ENCODE results near the gene MLIP. TPM values are rescaled to one million over a fixed set of nuclear protein-coding genes. Genes with fewer than 3 reads are reported as not detected.

MLIP gene
- total RNA-seq, 1 experiment from 2014 or later: 0.59 TPM

- intact Hi-C loops (cut with micrococcal nuclease): no loop called here
- no peaks in the 10 kb centered on the region for H3K9me3 ChIP-seq (ENCODE audit: control insufficient read depth in 1 of 2, insufficient read depth in 1 of 2, low read depth in 1 of 2, low read length in 2 of 2)
- H3K27me3 ChIP-seq (ENCODE audit: insufficient read depth, low read length): no peaks in the 10 kb centered on the region
- ChIA-PET RAD21 (ENCODE audit: low non-redundant PET in 1 of 2, low total read pairs in 2 of 2, uncharacterized antibody in 2 of 2, unreplicated experiment in 2 of 2) (no interaction called here), POLR2A (no interaction called here), CTCF (no interaction called here)
- DNase-seq (ENCODE audit: low read depth, low spot score): no peak
- H2AFZ ChIP-seq (ENCODE audit: low read depth, low read length, poor library complexity, severe bottlenecking): no peak overlapping the region
- H3K9me2 ChIP-seq (ENCODE audit: insufficient read depth): no peaks in the 10 kb centered on the region
- no peaks in the 10 kb centered on the region for H3K36me3 ChIP-seq (ENCODE audit: control insufficient read depth in 1 of 2, insufficient read depth in 2 of 2, low read length in 2 of 2)
- TF ChIP-seq RAD21 (IDR thresholded peaks at IDR 0.05; ENCODE audit: low read depth) (no peak), REST (IDR thresholded peaks at IDR 0.05; ENCODE audit: low read depth) (no peak), POLR2A (IDR thresholded peaks at IDR 0.05; ENCODE audit: borderline replicate concordance, extremely low read depth, insufficient read depth, insufficient read length) (no peak), EGR1 (IDR thresholded peaks at IDR 0.05; ENCODE audit: low read depth) (no peak), ZBTB33 (IDR thresholded peaks at IDR 0.05; ENCODE audit: extremely low read depth, insufficient replicate concordance, low read length) (no peak), FOSL1 (IDR thresholded peaks at IDR 0.05; ENCODE audit: low read depth) (no peak), SIN3A (IDR thresholded peaks at IDR 0.05; ENCODE audit: low read depth) (no peak), EZH2 (IDR thresholded peaks at IDR 0.05) (no peak)
- TF ChIP-seq, protein P1, sequence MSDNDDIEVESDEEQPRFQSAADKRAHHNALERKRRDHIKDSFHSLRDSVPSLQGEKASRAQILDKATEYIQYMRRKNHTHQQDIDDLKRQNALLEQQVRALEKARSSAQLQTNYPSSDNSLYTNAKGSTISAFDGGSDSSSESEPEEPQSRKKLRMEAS (IDR thresholded peaks at IDR 0.05): no peak
- no peak overlapping the region for H3K4me2 ChIP-seq (ENCODE audit: low read length)
- no peak for ATAC-seq
- no TSS peak for BruUV-seq (replicated peaks)
- no peaks in the 10 kb centered on the region for H4K20me1 ChIP-seq (ENCODE audit: insufficient read depth)
- H3K9ac ChIP-seq (ENCODE audit: low read length): no peak overlapping the region
- no peaks in the 10 kb centered on the region for H3K4me1 ChIP-seq (ENCODE audit: control insufficient read depth in 1 of 2, insufficient read depth in 2 of 2, low read length in 2 of 2)
- H3K27ac ChIP-seq (ENCODE audit: low read depth, low read length): no peak overlapping the region
- no peak overlapping the region for H3K4me3 ChIP-seq (replicated peaks in 1 of 2; ENCODE audit: low read depth in 1 of 2, low read length in 2 of 2)
- no peaks in the 10 kb centered on the region for H3K79me2 ChIP-seq (ENCODE audit: insufficient read depth, low read length)
Observed at GRCh38 chr6:54125493-54125892, 14.2 kb downstream of the MLIP start.

Data from HCT116 (cell line).